K562 treated with DMSO at 1 percent for 12 hours (cell line): Measurements from ENCODE around the gene SOHLH1. TPM values are rescaled to one million over a fixed set of nuclear protein-coding genes. Genes with fewer than 3 reads are reported as not detected.

Experiments
- total RNA-seq: library from RNA; unstranded; fragments of 300-600 nt; gene quantifications from 2 replicates; pipeline ENCODE4 v1.2.3, GENCODE V29; 2022; ENCODE audit not compliant: insufficient read depth

Gene SOHLH1, protein sequence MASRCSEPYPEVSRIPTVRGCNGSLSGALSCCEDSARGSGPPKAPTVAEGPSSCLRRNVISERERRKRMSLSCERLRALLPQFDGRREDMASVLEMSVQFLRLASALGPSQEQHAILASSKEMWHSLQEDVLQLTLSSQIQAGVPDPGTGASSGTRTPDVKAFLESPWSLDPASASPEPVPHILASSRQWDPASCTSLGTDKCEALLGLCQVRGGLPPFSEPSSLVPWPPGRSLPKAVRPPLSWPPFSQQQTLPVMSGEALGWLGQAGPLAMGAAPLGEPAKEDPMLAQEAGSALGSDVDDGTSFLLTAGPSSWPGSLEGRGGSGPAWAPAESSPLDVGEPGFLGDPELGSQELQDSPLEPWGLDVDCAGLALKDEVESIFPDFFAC
- 0.42 TPM in 1 of 2 replicates, not detected in the other for total RNA-seq

DNA sequence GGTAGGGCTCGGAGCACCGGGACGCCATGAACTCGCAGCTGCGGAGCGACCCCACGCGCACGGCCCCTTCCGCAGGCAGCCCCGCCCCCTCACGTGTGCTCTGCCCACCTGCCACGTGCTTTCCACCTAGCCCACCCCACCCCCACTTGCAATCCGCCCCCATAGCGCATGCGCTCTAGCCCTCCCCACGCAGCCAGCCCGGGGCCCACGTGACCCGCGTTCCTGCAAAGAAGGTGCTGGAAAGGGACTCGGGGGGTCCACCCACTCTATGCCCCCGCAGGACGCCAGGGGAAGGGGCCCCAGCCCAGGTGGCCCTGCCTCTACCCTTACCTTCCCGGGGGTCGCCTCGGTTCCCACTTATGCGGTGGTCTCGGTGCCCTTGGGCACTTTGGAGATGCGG is at the start of gene SOHLH1:
TSS of gene SOHLH1 (minus strand) at position 42 of the 400 bp plus-strand sequence. CDS start at position 28, 14 bp downstream.

DNA sequence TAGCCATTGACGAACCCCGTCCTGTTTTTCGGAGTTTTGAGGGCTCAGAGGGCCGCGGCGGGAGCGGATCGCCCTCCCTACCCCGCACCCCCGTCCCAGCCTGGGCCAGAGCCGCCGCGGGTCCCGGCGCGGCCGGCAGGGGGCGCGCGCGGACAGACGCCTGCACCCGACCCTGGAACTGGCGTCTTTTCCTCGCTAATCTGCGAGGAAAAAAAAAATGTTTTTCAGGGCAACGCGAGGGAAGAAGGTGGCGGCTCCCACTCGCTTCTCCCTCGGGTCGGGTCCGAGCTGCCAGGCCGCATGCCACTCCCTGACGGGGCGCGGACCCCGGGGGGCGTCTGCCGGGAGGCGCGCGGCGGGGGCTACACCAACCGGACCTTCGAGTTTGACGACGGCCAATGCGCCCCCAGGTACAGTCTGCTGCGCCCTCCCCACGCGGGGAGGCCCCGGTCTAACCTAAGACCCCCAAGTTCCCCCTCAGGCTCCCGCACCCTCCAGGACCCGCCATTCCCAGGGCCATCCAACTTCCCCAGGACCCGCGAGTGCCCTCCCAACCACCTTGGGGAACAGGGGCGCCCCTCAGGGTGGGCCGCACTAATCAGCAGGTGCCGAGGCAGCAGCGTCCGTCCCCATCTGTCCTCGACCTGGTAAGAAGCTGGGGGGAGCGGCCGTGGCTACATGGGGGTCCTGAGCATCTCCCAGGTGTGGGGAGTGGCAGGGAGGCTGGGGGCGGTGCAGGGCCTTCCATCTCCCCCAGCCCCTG is 2.9 kb upstream of the SOHLH1 start, which contains the start of gene KCNT1:
TSS of gene KCNT1 (plus strand) at position 227 of the 763 bp plus-strand sequence. CDS start at position 301, 74 bp downstream.

DNA sequence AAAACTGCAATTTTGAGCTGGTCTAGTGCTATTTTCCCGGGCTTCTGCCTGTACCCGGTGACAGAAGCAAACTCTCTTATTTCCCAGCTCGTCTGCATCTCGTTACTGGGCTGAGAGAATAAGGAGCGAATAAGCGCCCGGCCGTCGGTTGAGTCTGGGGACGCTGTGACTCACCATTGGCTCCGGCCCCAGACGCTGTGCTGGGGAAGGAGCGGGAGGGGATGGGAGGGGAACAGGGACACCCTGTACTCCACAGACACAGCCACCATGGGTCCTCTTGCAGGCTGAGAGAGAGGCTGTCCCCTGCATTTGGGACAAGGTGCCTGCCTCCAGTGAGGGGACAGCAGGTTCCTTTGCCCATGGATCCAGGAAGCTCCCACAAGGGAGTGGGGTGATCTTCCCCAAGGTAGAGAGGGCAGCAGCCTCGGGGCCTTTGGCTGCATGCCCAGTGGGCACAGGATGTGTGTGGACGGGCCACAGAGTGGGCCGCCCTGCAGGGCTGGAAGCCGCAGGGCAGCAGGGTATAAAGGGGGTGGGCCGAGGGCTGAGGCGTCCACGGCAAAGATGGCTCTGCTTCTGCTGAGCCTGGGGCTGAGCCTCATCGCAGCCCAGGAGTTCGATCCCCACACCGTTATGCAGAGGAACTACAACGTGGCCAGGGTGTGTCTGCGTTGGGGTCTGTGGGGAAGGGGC is 36.4 kb downstream of the SOHLH1 start, which contains the start of gene LCN9:
TSS of gene LCN9 (plus strand) at position 552 of the 693 bp plus-strand sequence. CDS start at position 565, 13 bp downstream.

Other genes starting within 250 kb of the SOHLH1 start
- gene PPP1R26, start 219.7 kb downstream of the SOHLH1 start, total RNA-seq = 12.8 and 25.3 TPM in 2 replicates
- 82.8 and 83.3 TPM in 2 replicates for gene MRPS2, start 198.8 kb downstream of the SOHLH1 start, total RNA-seq
- not detected in 2 replicates for gene LCN1, start 178.0 kb downstream of the SOHLH1 start, total RNA-seq
- not detected in 2 replicates for gene OBP2A, start 153.4 kb downstream of the SOHLH1 start, total RNA-seq
- 0.88 and 5.8 TPM in 2 replicates for gene PAEP, start 137.7 kb downstream of the SOHLH1 start, total RNA-seq
- gene GLT6D1, start 59.9 kb downstream of the SOHLH1 start, total RNA-seq = not detected in 2 replicates
- not detected in 2 replicates for gene LCN9, start 36.2 kb downstream of the SOHLH1 start, total RNA-seq
- not detected in 2 replicates for gene KCNT1, start 2.7 kb upstream of the SOHLH1 start, total RNA-seq
- gene CAMSAP1, start 208.1 kb upstream of the SOHLH1 start, total RNA-seq = 10.3 and 15.4 TPM in 2 replicates